Type B pancreatic cell (in vitro differentiated cells): Measurements from ENCODE around the gene SCAPER. TPM values are rescaled to one million over a fixed set of nuclear protein-coding genes. Genes with fewer than 3 reads are reported as not detected.

Source experiments
- DNase-seq: peaks from one replicate; pipeline ENCODE4 v3.0.0; 2021; ENCODE audit warnings: mixed read lengths; ENCODE audit not compliant: unreplicated experiment; ENCODE audit errors: extremely low spot score
- H3K27ac Mint-ChIP-seq: 2 replicates; pipeline ENCODE4 v1.8.0; 2021; ENCODE audit warnings: mild to moderate bottlenecking, mixed read lengths
- H3K27me3 Mint-ChIP-seq: 2 replicates; pipeline ENCODE4 v1.8.0; 2021; ENCODE audit warnings: mixed read lengths
- H3K36me3 Mint-ChIP-seq: 2 replicates; pipeline ENCODE4 v1.8.0; 2021; ENCODE audit warnings: mixed read lengths
- H3K4me1 Mint-ChIP-seq: one replicate; pipeline ENCODE4 v1.8.0; 2021; ENCODE audit warnings: mixed read lengths; ENCODE audit not compliant: unreplicated experiment
- H3K4me3 Mint-ChIP-seq: 2 replicates; pipeline ENCODE4 v1.8.0; 2021; ENCODE audit warnings: mild to moderate bottlenecking, mixed read lengths
- H3K9me3 Mint-ChIP-seq: 2 replicates; pipeline ENCODE4 v1.8.0; 2021; ENCODE audit warnings: mixed read lengths
- CTCF ChIP-seq: fragments of 200-600 bp; sonication (generic); conservative IDR thresholded peaks from 2 replicates; pipeline ENCODE4 v1.5.0; 2021; ENCODE audit warnings: antibody characterized with exemption, mild to moderate bottlenecking
- total RNA-seq: library from RNA; stranded (reverse); gene quantifications from 2 replicates; pipeline ENCODE4 v1.2.1, GENCODE V29; 2021; ENCODE audit warnings: low replicate concordance

The SCAPER gene
- total RNA-seq, 1 donor from 2014 or later: 26.6 TPM

- H3K27me3 Mint-ChIP-seq: no peaks in the 10 kb centered on the region
Measured at GRCh38 chr15:76812381-76812780, 92.8 kb downstream of the SCAPER start.

GRCh38 chr15:76809412-76810103 is 95.6 kb downstream of the SCAPER start:
- no peak for DNase-seq
- Mint-ChIP-seq H3K9me3 (no peaks in the 10 kb centered on the region), H3K27ac (no peak overlapping the region), H3K4me3 (no peak overlapping the region), H3K36me3 (no peaks in the 10 kb centered on the region), H3K4me1 (peaks cover 3% of the 10 kb centered on the region), H3K27me3 (no peaks in the 10 kb centered on the region)
- no peak for TF ChIP-seq CTCF

More at GRCh38 chr15:76812381-76812780, 92.8 kb downstream of the SCAPER start:
- peaks cover 3% of the 10 kb centered on the region for H3K4me1 Mint-ChIP-seq
- H3K27ac Mint-ChIP-seq: no peak overlapping the region
- no peak for TF ChIP-seq CTCF
- DNase-seq: no peak
- no peaks in the 10 kb centered on the region for H3K36me3 Mint-ChIP-seq
- H3K4me3 Mint-ChIP-seq: no peak overlapping the region
- peaks cover 7% of the 10 kb centered on the region for H3K9me3 Mint-ChIP-seq

- no peaks in the 10 kb centered on the region for H3K9me3 Mint-ChIP-seq
- no peak overlapping the region for H3K4me3 Mint-ChIP-seq
- H3K4me1 Mint-ChIP-seq: no peaks in the 10 kb centered on the region
- no peak for DNase-seq
- no peaks in the 10 kb centered on the region for H3K27me3 Mint-ChIP-seq
- no peak for TF ChIP-seq CTCF
- peaks cover 7% of the 10 kb centered on the region for H3K36me3 Mint-ChIP-seq
- peak overlapping the region; percentile 1 for H3K27ac Mint-ChIP-seq
Measured at GRCh38 chr15:76803049-76803571, 102.0 kb downstream of the SCAPER start.

GRCh38 chr15:76802411-76802810 is 102.7 kb downstream of the SCAPER start:
- no peak for DNase-seq
- no peak overlapping the region for H3K27ac Mint-ChIP-seq
- H3K36me3 Mint-ChIP-seq: peaks cover 7% of the 10 kb centered on the region
- no peak overlapping the region for H3K4me3 Mint-ChIP-seq
- no peak for TF ChIP-seq CTCF
- H3K27me3 Mint-ChIP-seq: no peaks in the 10 kb centered on the region
- H3K4me1 Mint-ChIP-seq: no peaks in the 10 kb centered on the region
- no peaks in the 10 kb centered on the region for H3K9me3 Mint-ChIP-seq

GRCh38 chr15:76799760-76800159 is 105.4 kb downstream of the SCAPER start:
- no peak for DNase-seq
- no peaks in the 10 kb centered on the region for H3K27me3 Mint-ChIP-seq
- no peak overlapping the region for H3K4me3 Mint-ChIP-seq
- no peaks in the 10 kb centered on the region for H3K4me1 Mint-ChIP-seq
- H3K9me3 Mint-ChIP-seq: no peaks in the 10 kb centered on the region
- peaks cover 7% of the 10 kb centered on the region for H3K36me3 Mint-ChIP-seq
- H3K27ac Mint-ChIP-seq: no peak overlapping the region
- TF ChIP-seq CTCF: no peak
